Measurements from ENCODE around the gene DOHH.

Gene DOHH

GRCh38 chr19:3443840-3444694, 56.4 kb downstream of the DOHH start:
- H3K9me3 ChIP-seq (ENCODE audit: control insufficient read depth in 2 of 2, low read length in 2 of 2) = no peaks in the 10 kb centered on the region
- peak overlapping the region; percentile 24 for H3K27ac ChIP-seq (ENCODE audit: low read length)
- no peaks in the 10 kb centered on the region for H3K27me3 ChIP-seq (ENCODE audit: control insufficient read depth in 1 of 2, insufficient read depth in 2 of 2, low read length in 2 of 2)
- H3K9ac ChIP-seq (ENCODE audit: low read length in 2 of 2) = no peak overlapping the region
- peak overlapping the region in 1 of 2 donors; percentile 44 for H3K4me3 ChIP-seq (ENCODE audit: low read length in 2 of 2)
- peaks cover 17 to 25% of the 10 kb centered on the region in 2 donors for H3K36me3 ChIP-seq (ENCODE audit: control insufficient read depth in 2 of 2, insufficient read depth in 2 of 2, low read length in 2 of 2)
- H3K4me1 ChIP-seq (ENCODE audit: control insufficient read depth, insufficient read depth, low read length) = peaks cover 35% of the 10 kb centered on the region

- Histone ChIP-seq H3K9me3 (ENCODE audit: control insufficient read depth in 2 of 2, low read length in 2 of 2) (no peaks in the 10 kb centered on the region), H3K27me3 (ENCODE audit: control insufficient read depth in 1 of 2, insufficient read depth in 2 of 2, low read length in 2 of 2) (no peaks in the 10 kb centered on the region), H3K36me3 (ENCODE audit: control insufficient read depth in 2 of 2, insufficient read depth in 2 of 2, low read length in 2 of 2) (peaks cover 20% of the 10 kb centered on the region in 2 donors), H3K4me3 (ENCODE audit: low read length in 2 of 2) (no peak overlapping the region), H3K4me1 (ENCODE audit: control insufficient read depth, insufficient read depth, low read length) (peaks cover 35% of the 10 kb centered on the region), H3K27ac (ENCODE audit: low read length) (no peak overlapping the region), H3K9ac (ENCODE audit: low read length in 2 of 2) (no peak overlapping the region)
Observed at GRCh38 chr19:3442487-3443071, 57.9 kb downstream of the DOHH start.

GRCh38 chr19:3441986-3442329, 58.5 kb downstream of the DOHH start:
- H3K9me3 ChIP-seq (ENCODE audit: control insufficient read depth in 2 of 2, low read length in 2 of 2) = no peaks in the 10 kb centered on the region
- no peak overlapping the region for H3K9ac ChIP-seq (ENCODE audit: low read length in 2 of 2)
- H3K4me1 ChIP-seq (ENCODE audit: control insufficient read depth, insufficient read depth, low read length) = peaks cover 35% of the 10 kb centered on the region
- H3K27me3 ChIP-seq (ENCODE audit: control insufficient read depth in 1 of 2, insufficient read depth in 2 of 2, low read length in 2 of 2) = no peaks in the 10 kb centered on the region
- H3K27ac ChIP-seq (ENCODE audit: low read length) = no peak overlapping the region
- H3K36me3 ChIP-seq (ENCODE audit: control insufficient read depth in 2 of 2, insufficient read depth in 2 of 2, low read length in 2 of 2) = peaks cover 20% of the 10 kb centered on the region in 2 donors
- H3K4me3 ChIP-seq (ENCODE audit: low read length in 2 of 2) = no peak overlapping the region

- no peak overlapping the region for H3K4me3 ChIP-seq (ENCODE audit: low read length in 2 of 2)
- peaks cover 35% of the 10 kb centered on the region for H3K4me1 ChIP-seq (ENCODE audit: control insufficient read depth, insufficient read depth, low read length)
- no peak overlapping the region for H3K9ac ChIP-seq (ENCODE audit: low read length in 2 of 2)
- H3K36me3 ChIP-seq (ENCODE audit: control insufficient read depth in 2 of 2, insufficient read depth in 2 of 2, low read length in 2 of 2) = peaks cover 20 to 23% of the 10 kb centered on the region in 2 donors
- no peaks in the 10 kb centered on the region for H3K27me3 ChIP-seq (ENCODE audit: control insufficient read depth in 1 of 2, insufficient read depth in 2 of 2, low read length in 2 of 2)
- H3K9me3 ChIP-seq (ENCODE audit: control insufficient read depth in 2 of 2, low read length in 2 of 2) = no peaks in the 10 kb centered on the region
- H3K27ac ChIP-seq (ENCODE audit: low read length) = no peak overlapping the region
Observed at GRCh38 chr19:3441089-3441985, 59.1 kb downstream of the DOHH start.
